NCI-H1092 (cell line): Measurements from ENCODE around the gene CA10.
A peak's percentile ranks its signal among the peaks of the same experiment; 100 is the strongest.

Experiments used
- DNase-seq: peaks from one replicate; lab custom pipeline; 2025; lab: John Stamatoyannopoulos, UW

CA10 gene

DNA sequence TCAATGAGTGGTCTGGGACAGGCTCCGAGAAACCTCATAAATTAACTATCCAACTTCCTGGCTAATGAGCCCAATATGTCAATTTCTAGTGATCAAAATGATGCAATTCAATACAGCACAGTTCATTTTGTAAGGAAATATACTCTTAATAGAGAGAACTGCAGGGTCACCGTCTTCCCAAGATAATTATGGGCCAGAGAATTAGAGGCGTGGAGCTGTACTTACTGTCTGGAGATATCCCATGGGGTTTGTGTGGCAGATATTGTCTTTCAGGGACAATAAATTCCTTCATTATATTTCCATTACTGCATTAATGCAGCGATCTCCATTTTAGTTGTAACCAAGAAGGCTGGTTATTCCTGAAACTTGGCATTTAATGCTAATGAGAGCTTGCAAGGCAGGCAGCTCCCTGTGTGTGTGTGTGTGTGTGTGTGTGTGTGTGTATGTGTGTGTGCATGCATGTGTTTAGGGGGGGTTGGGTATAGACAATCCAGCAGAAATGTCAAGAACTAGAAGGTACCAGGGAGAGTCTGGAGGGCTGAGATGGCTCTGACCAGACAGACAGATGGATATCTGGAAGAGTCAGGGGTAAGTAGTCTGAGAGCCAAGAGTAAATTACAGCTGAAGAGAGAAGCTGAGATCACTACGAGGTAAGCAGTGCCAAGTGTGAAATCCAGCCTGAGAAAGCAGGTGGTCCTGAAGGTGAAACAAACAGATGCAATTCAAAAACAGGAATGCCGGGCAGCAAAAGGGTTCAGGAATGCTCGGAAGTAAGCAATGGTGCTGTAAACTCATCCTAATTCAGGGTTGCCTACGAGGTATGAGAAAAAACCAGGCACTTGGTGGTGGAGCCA is 393.0 kb downstream of the CA10 start:
- no peak for DNase-seq

GRCh38 chr17:51764387-51764971 is 394.0 kb downstream of the CA10 start:
- peak; percentile 81 for DNase-seq

DNA sequence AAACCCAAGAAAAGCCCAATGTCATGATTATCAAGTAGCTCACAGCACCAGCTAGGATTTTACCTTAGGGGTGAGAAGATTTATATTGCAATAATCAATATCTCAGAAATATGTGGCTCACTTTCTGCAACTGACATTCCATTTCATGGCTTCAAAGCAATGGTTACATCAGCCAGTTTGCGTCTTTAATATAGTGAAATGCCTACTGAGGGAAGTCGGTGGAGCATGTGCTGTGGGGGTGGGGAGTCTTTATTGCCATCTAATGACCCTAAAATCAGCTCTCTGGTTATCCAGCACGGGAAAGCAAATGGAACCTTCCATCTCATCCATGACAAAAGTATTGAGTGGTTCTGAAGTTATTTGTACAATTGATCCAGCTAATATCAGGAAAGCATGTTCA is 395.5 kb downstream of the CA10 start:
- no peak for DNase-seq

- no peak for DNase-seq
These were observed 397.4 kb downstream of the CA10 start for GRCh38 chr17:51761105-51761504.

- DNase-seq = no peak
These were observed 399.3 kb downstream of the CA10 start for GRCh38 chr17:51759260-51759659.

DNA sequence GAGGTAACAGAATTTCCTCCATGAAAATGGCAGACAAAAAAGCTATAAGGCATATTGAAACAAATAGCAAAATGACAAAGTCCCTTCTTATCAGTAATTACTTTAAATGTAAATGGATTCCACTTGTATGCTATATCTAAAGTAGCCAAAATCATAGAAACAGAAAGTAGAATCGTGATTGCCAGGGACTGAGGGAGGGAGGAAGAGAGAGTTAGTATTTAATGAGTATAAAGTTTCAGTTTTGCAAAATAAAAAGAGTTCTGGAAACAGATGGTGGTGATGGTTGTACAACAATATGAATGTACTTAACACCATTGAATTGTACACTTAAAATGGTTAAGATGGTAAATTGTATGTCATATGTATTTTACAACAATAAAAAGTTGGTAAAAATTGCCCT is 407.4 kb downstream of the CA10 start:
- no peak for DNase-seq

DNA sequence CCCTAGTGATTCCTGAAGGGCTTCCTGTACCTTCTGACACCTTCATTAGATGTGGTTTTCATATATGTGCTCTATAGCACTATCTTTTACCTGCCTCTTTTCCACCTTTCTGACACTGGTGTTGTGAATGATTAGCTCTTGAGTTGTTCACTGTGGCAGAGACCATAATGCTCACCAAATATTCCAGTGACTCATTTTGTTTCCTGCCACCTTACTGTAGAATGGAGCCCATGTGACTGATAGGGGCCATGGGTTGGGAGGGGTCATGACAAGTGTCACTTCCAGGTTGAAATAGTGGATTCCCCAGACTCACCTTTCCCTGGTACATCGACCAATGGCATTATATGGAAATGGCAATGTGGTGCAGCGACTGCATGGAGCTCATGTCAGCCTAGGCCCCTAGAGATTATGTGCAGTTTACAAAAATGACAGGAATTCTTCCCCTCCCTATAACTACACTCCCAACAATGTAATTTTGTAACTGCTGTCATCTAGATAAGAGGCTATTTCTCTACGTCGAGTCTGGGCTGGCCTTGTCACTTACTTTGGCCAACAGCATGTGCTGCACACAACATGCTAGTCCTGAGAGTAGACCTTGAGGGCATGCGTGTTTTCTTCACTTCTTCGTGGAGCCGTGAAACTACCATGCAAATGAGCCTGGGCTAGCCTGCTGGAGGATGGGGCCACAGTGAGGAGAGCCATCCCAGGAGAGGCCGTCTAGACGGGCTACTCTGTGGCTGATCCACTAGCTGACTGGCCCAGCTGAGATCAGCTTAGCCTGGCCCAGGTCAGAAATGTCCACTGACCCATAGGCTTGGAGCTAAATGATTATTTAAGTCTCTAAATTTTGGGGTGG is 409.5 kb downstream of the CA10 start:
- DNase-seq = no peak

GRCh38 chr17:51746421-51746820 is 412.1 kb downstream of the CA10 start:
- no peak for DNase-seq

- no peak for DNase-seq
These were observed 412.5 kb downstream of the CA10 start for GRCh38 chr17:51745993-51746392.

DNA sequence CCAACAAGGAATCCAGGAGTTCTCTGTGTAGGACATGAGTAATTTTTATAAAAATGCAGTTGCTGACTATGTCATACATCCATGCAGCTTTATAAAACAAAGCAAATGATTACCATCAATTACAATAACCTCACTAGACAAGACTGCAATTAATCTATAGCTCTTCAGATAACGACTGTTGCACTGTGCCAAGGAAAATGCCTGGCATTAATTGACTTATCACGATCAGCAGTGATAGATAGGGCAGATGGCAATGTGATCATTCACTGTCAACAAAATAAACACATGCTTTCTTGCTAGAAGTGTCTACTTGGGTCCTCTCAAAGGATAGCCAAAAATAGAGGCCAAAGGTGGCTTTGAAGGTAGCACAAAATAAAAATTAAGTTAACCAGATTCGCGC is 415.0 kb downstream of the CA10 start:
- no peak for DNase-seq

GRCh38 chr17:51742571-51742970 is 415.9 kb downstream of the CA10 start:
- no peak for DNase-seq

DNA sequence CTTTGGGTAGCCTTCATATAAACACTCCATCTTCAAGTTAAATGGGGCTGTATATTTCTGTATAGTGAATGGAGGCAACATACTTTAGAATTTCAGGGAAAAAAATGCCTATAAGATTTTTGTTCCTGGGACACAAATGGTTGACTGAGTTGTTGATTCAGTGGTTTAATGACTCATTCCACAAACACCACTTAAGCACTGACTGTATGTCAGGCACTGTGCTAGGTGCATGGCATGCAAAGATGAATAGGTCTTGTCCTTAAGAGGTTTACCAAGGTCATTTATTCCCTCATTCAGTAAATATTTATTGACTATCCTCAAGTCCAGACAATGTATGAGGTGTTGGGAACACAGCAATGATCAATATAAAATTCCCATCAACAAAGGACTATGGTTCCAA is 417.1 kb downstream of the CA10 start:
- no peak for DNase-seq

GRCh38 chr17:51740531-51740930 is 418.0 kb downstream of the CA10 start:
- DNase-seq = no peak

DNA sequence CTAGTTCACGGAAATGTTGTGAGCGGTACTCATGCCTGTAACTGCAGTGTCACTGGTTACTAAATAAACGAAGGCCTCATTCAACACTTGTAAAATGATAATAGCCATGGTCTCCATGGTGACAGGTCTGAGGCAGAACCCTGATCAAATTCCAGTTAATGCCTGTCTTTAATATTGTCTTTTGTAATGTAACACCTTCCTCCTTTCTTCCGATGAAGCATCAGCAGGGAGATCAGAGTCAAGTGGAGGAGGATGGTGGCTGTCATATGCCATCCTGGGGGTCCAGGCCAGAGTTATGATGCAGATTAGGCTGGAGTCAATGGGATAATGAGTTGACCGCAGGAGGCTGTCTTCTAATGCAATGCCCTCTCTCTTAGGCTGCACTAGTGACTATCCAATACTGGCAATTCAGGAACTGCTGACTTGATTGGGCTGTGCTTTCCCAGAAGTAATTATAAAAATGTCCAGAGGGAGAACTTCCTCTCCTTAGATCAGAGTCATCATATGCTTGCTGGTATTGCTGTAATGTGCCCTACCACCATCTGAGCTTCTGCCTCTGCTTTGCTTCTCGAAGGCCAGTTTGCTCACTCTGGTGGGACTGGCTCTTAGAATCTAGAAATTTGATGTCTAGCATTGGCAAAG is 419.1 kb downstream of the CA10 start:
- DNase-seq = peak; percentile 86

- no peak for DNase-seq
These were observed 422.2 kb downstream of the CA10 start for GRCh38 chr17:51736356-51736755.

GRCh38 chr17:51734976-51735375 is 423.5 kb downstream of the CA10 start:
- DNase-seq = no peak

DNA sequence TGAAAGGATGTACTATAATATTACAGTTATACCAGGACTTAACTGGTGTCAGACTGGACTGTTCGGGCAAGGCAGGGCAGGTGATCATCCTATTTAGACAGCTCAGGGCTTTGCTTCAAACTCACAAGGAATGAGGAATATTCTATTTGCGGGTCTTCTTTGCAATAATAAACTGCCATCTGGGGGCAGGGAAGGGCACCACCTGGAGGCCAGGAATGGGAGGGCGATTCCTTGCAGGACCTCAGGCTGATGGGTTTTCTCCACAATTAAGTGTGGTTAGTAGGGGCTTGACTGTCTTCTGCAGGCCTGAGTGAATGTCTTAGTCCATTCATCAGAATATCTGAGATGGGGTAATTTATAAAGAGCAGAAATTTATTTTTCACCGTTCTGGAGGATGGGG is 424.1 kb downstream of the CA10 start:
- no peak for DNase-seq

GRCh38 chr17:51733166-51733565 is 425.3 kb downstream of the CA10 start:
- no peak for DNase-seq

GRCh38 chr17:51731941-51732722 is 426.4 kb downstream of the CA10 start:
- DNase-seq = no peak

- no peak for DNase-seq
These were observed 428.0 kb downstream of the CA10 start for GRCh38 chr17:51730303-51731050.

DNA sequence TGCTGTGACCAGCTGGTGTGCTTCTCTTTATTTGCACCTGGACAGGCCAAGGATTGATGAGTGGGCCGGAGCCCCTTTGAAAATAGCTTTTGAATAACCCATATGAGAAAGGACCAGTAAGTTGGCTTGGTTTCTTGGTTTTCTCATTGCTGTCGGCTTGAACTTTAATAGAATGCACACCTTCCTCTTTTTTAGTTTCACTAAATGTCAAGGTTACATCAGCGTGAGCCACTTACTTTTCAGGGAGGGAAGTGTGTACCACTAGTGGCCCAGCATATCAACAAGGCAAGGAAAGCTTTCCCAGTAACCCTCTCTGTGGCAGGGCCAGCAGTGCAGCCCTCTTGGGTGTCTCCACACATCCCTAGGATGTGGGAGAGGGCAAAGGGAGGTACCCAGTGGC is 433.3 kb downstream of the CA10 start:
- DNase-seq = no peak
